RWPE2 (cell line): ENCODE measurements around the gene NKIRAS1.

Experiments
- ATAC-seq: fragments of 200-7000 bp; cut with Tn5 transposase; 3 replicates; pipeline ENCODE4 v1.9.1; 2021; ENCODE audit warnings: low read depth
- DNase-seq: peaks from one replicate; pipeline ENCODE4 v3.0.0-alpha.2; 2020; ENCODE audit warnings: low spot score
- H3K27ac ChIP-seq: fragments of 450-650 bp; 2 replicates; pipeline ENCODE4 v1.5.1; 2017; ENCODE audit warnings: mild to moderate bottlenecking; ENCODE audit not compliant: poor library complexity, severe bottlenecking
- H3K27me3 ChIP-seq: fragments of 250-450 bp; sonication (Bioruptor Pico); 2 replicates; pipeline ENCODE4 v1.5.1; 2021; ENCODE audit warnings: mild to moderate bottlenecking, moderate library complexity; ENCODE audit not compliant: insufficient read depth, poor library complexity, severe bottlenecking
- H3K36me3 ChIP-seq: fragments of 250-450 bp; sonication (Bioruptor Pico); 2 replicates; pipeline ENCODE4 v1.5.1; 2020; ENCODE audit warnings: low read depth, mild to moderate bottlenecking, moderate library complexity
- H3K4me1 ChIP-seq: fragments of 250-450 bp; sonication (Bioruptor Pico); 2 replicates; pipeline ENCODE4 v1.5.1; 2021; ENCODE audit warnings: mild to moderate bottlenecking, moderate library complexity; ENCODE audit not compliant: insufficient read depth, poor library complexity, severe bottlenecking
- H3K4me3 ChIP-seq: fragments of 250-450 bp; sonication (Bioruptor Pico); 2 replicates; pipeline ENCODE4 v1.5.1; 2021; ENCODE audit warnings: mild to moderate bottlenecking, moderate library complexity; ENCODE audit not compliant: severe bottlenecking
- H3K9me3 ChIP-seq: fragments of 250-450 bp; sonication (Bioruptor Pico); 2 replicates; pipeline ENCODE4 v1.5.1; 2021; ENCODE audit warnings: mild to moderate bottlenecking, moderate library complexity; ENCODE audit not compliant: severe bottlenecking
- TF ChIP-seq, protein P1 (sequence below): fragments of 450-650 bp; IDR thresholded peaks from one replicate; pipeline ENCODE4 v1.5.1; 2017; ENCODE audit warnings: mild to moderate bottlenecking, moderate library complexity; ENCODE audit not compliant: poor library complexity, severe bottlenecking

The NKIRAS1 gene

DNA sequence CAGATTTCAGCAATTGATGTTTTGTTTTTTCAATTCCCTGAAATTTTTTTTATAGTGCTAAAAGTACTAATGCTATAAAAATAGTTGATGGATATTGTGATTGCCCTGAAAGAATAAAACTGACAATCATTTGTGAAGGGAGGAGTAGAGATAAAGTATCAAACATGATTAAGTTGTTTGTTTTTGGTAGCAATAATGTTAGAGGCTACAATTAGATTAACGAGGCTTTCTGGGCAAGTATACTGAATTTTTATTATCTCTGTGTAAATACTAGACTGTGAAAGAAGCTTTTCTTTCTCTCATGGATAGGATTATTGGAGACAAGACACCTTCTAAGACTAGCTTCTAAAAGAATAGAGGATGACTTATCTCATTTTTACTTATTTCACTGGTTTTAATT lies 43.9 kb upstream of the NKIRAS1 start:
- Histone ChIP-seq H3K9me3 (no peaks in the 10 kb centered on the region), H3K27me3 (no peaks in the 10 kb centered on the region), H3K36me3 (peaks cover 40% of the 10 kb centered on the region), H3K4me1 (peaks cover 34% of the 10 kb centered on the region), H3K4me3 (no peak overlapping the region), H3K27ac (peak overlapping the region; percentile 75)
- TF ChIP-seq, protein P1, sequence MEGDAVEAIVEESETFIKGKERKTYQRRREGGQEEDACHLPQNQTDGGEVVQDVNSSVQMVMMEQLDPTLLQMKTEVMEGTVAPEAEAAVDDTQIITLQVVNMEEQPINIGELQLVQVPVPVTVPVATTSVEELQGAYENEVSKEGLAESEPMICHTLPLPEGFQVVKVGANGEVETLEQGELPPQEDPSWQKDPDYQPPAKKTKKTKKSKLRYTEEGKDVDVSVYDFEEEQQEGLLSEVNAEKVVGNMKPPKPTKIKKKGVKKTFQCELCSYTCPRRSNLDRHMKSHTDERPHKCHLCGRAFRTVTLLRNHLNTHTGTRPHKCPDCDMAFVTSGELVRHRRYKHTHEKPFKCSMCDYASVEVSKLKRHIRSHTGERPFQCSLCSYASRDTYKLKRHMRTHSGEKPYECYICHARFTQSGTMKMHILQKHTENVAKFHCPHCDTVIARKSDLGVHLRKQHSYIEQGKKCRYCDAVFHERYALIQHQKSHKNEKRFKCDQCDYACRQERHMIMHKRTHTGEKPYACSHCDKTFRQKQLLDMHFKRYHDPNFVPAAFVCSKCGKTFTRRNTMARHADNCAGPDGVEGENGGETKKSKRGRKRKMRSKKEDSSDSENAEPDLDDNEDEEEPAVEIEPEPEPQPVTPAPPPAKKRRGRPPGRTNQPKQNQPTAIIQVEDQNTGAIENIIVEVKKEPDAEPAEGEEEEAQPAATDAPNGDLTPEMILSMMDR = no peak
- DNase-seq (no peak), ATAC-seq (no peak)

DNA sequence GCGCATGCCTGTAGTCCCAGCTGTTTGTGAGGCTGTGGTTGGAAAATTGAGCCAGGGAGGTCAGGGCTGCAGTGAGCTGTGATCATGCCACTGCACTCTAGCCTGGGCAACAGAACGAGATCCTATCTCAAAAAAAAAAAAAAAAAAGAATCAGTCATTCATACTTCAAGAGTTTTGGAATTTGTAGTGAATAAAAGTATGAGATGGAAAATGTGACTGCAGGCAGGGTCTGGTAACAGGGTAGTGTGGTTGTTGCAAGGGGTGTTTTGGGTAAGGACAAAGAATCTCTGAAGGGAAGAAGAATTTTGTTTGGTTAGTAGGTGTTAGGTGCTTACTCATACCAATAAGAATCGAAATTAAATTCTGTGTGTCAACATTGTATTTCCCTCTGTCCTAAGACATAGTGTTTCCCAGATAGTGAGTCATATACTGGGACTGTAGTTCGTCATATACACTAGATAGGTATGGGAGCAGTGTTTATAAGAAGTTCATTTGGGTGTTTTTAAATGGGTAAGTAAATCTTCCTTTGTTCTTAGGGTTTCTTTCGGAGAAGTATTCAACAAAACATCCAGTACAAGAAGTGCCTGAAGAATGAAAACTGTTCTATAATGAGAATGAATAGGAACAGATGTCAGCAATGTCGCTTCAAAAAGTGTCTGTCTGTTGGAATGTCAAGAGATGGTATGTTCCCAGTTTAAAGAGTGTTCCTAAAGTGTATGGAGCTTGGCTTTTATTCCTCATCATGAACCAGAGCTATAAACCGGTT lies 42.5 kb upstream of the NKIRAS1 start:
- H3K36me3 ChIP-seq = peaks cover 40% of the 10 kb centered on the region
- H3K27me3 ChIP-seq = no peaks in the 10 kb centered on the region
- ATAC-seq (peak; percentile 95), DNase-seq (no peak)
- H3K9me3 ChIP-seq = no peaks in the 10 kb centered on the region
- H3K4me3 ChIP-seq = no peak overlapping the region
- peak overlapping the region; percentile 75 for H3K27ac ChIP-seq
- peaks cover 33% of the 10 kb centered on the region for H3K4me1 ChIP-seq
- TF ChIP-seq, protein P1 = no peak

DNA sequence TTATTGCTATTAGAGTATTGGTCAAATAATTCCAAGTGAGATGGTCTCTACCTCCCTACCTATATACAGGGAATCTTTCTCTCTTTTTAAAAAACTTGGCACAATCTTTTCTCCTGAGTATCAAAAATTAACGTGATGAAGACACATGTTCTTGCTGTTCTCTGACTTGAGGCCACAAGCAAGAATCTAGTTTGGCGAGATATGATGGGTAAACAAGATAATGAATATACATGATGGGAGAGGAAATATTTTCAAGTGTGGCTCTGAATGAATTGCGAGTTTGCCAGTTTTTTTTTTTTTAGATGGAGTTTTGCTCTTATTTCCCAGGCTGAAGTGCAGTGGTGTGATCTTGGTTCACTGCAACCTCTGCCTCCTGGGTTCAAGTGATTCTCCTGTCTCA lies 39.9 kb upstream of the NKIRAS1 start:
- Histone ChIP-seq H3K27me3 (no peaks in the 10 kb centered on the region), H3K4me3 (no peak overlapping the region), H3K36me3 (peaks cover 22% of the 10 kb centered on the region), H3K27ac (no peak overlapping the region), H3K9me3 (no peaks in the 10 kb centered on the region), H3K4me1 (peaks cover 19% of the 10 kb centered on the region)
- DNase-seq (no peak), ATAC-seq (no peak)
- TF ChIP-seq, protein P1 = no peak

DNA sequence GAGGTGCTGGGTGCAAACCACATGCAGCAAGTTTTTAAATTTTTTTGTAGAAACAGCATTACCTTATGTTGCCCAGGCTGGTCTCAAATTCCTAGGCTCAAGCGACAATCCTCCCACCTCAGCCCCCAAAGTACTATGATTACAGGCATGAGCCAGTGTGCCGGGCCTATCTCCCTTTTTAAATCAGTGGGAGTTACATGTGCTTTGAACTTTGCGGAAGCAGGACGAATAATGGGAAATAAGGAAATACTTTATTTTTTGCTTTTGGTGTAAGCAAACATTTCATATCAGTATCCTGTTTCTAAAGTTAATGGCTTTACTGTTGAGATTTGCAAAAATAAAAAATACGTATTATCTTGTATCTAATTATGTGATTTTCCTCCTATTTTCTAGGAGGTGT lies 37.4 kb upstream of the NKIRAS1 start:
- H3K36me3 ChIP-seq = peaks cover 8% of the 10 kb centered on the region
- H3K27me3 ChIP-seq = no peaks in the 10 kb centered on the region
- DNase-seq (no peak), ATAC-seq (no peak)
- H3K27ac ChIP-seq = no peak overlapping the region
- no peak overlapping the region for H3K4me3 ChIP-seq
- peaks cover 16% of the 10 kb centered on the region for H3K4me1 ChIP-seq
- TF ChIP-seq, protein P1 = no peak
- no peaks in the 10 kb centered on the region for H3K9me3 ChIP-seq

DNA sequence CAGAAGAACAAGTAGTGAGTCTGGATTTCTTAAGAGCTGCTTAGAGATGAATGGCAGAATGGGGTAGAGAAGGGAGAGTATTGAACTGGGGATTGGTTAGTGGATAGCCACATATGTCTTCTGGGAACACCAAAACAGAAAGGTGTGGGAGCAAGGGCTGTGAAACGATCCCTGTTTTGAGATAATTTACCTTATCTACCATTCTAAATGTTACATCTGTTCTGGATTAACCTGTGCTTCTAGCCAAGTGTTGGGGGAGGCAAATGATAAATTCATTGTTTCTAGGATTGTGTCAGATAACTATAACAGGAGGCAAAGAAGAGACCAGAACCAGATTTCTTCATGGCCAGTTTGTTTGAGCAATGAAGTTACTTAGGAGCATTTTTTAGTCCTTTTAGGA lies 36.7 kb upstream of the NKIRAS1 start:
- no peak for DNase-seq
- Histone ChIP-seq H3K4me1 (peaks cover 16% of the 10 kb centered on the region), H3K9me3 (no peaks in the 10 kb centered on the region), H3K27ac (no peak overlapping the region), H3K27me3 (no peaks in the 10 kb centered on the region), H3K36me3 (peaks cover 8% of the 10 kb centered on the region), H3K4me3 (no peak overlapping the region)
- ATAC-seq = no peak
- TF ChIP-seq, protein P1 = no peak
